Body of pancreas (tissue), 4 donors: ENCODE data around the gene LAMTOR4. TPM values are rescaled to one million over a fixed set of nuclear protein-coding genes. Genes with fewer than 3 reads are reported as not detected.

Source experiments
- ATAC-seq: fragments of 150-250 bp; one replicate; pipeline ENCODE4 v1.9.1; 2016
- DNase-seq, 4 donors: peaks; one replicate each; pipeline ENCODE4 v3.0.0-alpha.2; 2019
- H3K27ac ChIP-seq, 4 donors: fragments of 200-600 bp; sonication (generic); 1 replicate in 3 of 4; 2 replicates in 1 of 4; pipeline versions ENCODE4 v1.5.1 to v1.6.1; 2016 to 2019; ENCODE audit warnings: mild to moderate bottlenecking in 1 of 4, mixed read lengths in 1 of 4, moderate library complexity in 1 of 4
- H3K27me3 ChIP-seq, 2 donors: fragments of 200-600 bp; sonication (generic); one replicate each; pipeline ENCODE4 v1.6.0; 2016; ENCODE audit warnings: mild to moderate bottlenecking in 1 of 2
- H3K36me3 ChIP-seq, 2 donors: fragments of 200-600 bp; sonication (generic); replicated peaks in 1 of 2; 2 replicates each; pipeline ENCODE4 v1.5.1; 2016; ENCODE audit warnings: low read depth in 2 of 2; ENCODE audit not compliant: insufficient read depth in 1 of 2
- H3K4me1 ChIP-seq: fragments of 200-600 bp; sonication (generic); one replicate; pipeline ENCODE4 v1.6.0; 2016
- H3K4me3 ChIP-seq, 2 donors: fragments of 200-600 bp; sonication (generic); 1 replicate in 1 of 2; 2 replicates in 1 of 2; pipeline ENCODE4 v1.5.1; 2016 to 2019
- H3K9me3 ChIP-seq, 3 donors: fragments of 200-600 bp; sonication (generic); 1 replicate in 2 of 3; 2 replicates in 1 of 3; pipeline ENCODE4 v1.5.1; 2016
- CTCF ChIP-seq, 7 experiments: fragments of 450-650 bp in 4 of 7; fragments of 200-600 bp in 3 of 7; sonication (generic) in 3 of 7; IDR thresholded peaks; one replicate each; pipeline ENCODE4 v1.5.1; 2016 to 2019; ENCODE audit warnings: antibody characterized with exemption in 7 of 7
- POLR2A ChIP-seq, 3 donors: fragments of 450-650 bp; IDR thresholded peaks; one replicate each; pipeline ENCODE4 v1.6.1; 2016; ENCODE audit warnings: antibody characterized with exemption in 3 of 3, mild to moderate bottlenecking in 2 of 3
- WGBS, 2 donors: methylation state at CpG; one replicate each; pipeline ENCODE4 v1.1.5; 2017; 5-methylcytosine and 5-hydroxymethylcytosine counted together
- intact Hi-C: fragments of 100-400 bp; cut with DNase I; formaldehyde crosslinking; loops from one replicate; pipeline ENCODE4 v1.15.1; 2023
- total RNA-seq, 2 donors: library from RNA; depleted of rRNA; stranded (reverse); fragments of >200 nt; gene quantifications; one replicate each; pipeline ENCODE4 v1.1.0, GENCODE V29; 2016

LAMTOR4 gene
- total RNA-seq, 2 donors from 2014 or later, result 86.1 to 119 TPM

DNA sequence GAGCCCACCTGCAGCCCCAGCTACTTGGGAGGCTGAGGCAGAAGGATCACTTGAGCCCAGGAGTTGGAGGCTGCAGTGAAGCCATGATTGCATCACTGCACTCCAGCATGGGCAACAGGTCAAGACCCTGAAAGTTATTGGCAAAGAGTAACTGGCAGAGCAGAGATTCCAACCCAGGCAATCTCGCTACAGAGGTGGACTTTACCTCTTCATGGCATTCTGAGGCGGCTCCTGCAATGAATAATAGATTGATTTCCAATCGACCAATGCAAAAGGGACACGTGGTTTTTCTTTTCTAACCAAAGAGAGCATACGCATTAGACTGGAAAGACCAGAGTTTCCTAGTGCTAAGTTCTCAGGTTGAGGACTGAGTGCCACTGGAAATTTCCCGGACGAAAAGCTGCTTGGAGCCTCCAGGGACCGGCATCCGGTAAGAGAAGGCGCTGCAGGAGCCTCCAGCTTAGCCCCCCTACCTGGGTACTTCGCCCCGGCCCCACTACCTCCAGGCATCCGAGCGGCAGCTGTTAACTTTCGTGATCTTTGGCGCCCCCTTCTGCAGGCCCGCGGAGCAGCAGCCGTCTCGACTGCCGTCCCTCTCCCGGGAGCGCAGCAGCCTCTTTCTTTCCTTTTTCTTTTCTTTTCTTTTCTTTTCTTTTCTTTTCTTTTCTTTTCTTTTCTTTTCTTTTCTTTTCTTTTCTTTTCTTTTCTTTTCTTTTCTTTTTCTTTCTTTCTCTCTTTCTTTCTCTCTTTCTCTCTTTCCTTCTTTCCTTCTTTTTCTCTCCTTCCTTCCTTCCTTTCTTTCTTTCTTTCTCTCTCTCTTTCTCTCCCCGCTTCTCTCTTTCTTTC lies 17.9 kb upstream of the LAMTOR4 start:
- peak; percentile 57 for ATAC-seq
- 3 to 5% methylated on average over 24 of the region's 24 CpGs for WGBS, 2 donors
- peak overlapping the region in 3 of 4 donors; percentile 56 to 87 (median 84) for H3K27ac ChIP-seq

GRCh38 chr7:100132126-100132525 lies 16.6 kb upstream of the LAMTOR4 start:
- H3K27ac ChIP-seq, result no peak overlapping the region
- H3K36me3 ChIP-seq, result no peaks in the 10 kb centered on the region
- peaks cover 36% of the 10 kb centered on the region for H3K4me1 ChIP-seq
- intact Hi-C loops, result loop anchor here (10.0 kb wide), 2 partner anchors 83 to 203 kb away; partner anchors contain the start of gene PVRIG
- TF ChIP-seq CTCF (IDR thresholded peaks at IDR 0.05) (no peak), POLR2A (IDR thresholded peaks at IDR 0.05) (no peak)
- 52 to 60% methylated on average over 3 to 7 of the region's 7 CpGs for WGBS, 2 donors
- ATAC-seq, result no peak
- no peak overlapping the region for H3K4me3 ChIP-seq
- no peaks in the 10 kb centered on the region for H3K27me3 ChIP-seq
- H3K9me3 ChIP-seq, result no peaks in the 10 kb centered on the region
- no peak for DNase-seq

More for the DNA sequence above, 17.9 kb upstream of the LAMTOR4 start:
- intact Hi-C loops, result loop anchor here (10.0 kb wide), 2 partner anchors 84 to 204 kb away; partner anchors contain the start of gene PVRIG
- H3K27me3 ChIP-seq, result no peaks in the 10 kb centered on the region
- TF ChIP-seq CTCF (IDR thresholded peaks at IDR 0.05) (peak; percentile 78 to 98 (median 85)), POLR2A (IDR thresholded peaks at IDR 0.05) (peak in 2 of 3 donors; percentile 30 to 56)
- H3K9me3 ChIP-seq, result no peaks in the 10 kb centered on the region
- H3K4me1 ChIP-seq, result peaks cover 42% of the 10 kb centered on the region
- no peaks in the 10 kb centered on the region for H3K36me3 ChIP-seq
- peak; percentile 84 to 92 (median 88) for DNase-seq
- no peak overlapping the region for H3K4me3 ChIP-seq

DNA sequence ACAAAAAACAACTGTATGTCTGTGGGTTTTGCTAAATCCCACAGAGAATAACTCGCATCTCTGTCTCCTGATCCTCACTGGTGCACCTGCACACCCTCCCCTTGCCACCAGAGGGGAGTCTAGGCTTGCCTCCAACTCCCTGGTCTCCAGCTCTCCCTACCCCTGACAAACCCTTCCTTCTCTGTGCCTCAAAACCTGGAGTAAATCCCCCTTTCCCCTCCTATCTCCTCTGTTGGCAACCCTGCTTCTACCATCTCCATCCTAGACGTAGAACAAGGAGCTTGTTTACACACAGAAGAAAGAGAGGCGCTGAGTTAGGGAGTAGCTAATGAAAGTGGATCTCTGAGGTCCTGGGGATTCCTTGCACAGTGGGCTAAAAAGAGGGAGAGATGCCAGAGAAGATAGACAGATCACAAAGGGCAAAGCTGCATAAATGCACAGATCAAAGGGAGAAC lies 16.0 kb upstream of the LAMTOR4 start:
- peak; percentile 73 for ATAC-seq
- intact Hi-C loops, result loop anchor here (10.0 kb wide), 2 partner anchors 82 to 202 kb away; partner anchors contain the start of gene PVRIG
- H3K4me1 ChIP-seq, result peaks cover 34% of the 10 kb centered on the region
- WGBS, 2 donors, result 20 to 22% methylated on average over 3 of the region's 3 CpGs
- DNase-seq, result peak; percentile 68 to 78 (median 72)
- no peaks in the 10 kb centered on the region for H3K36me3 ChIP-seq
- TF ChIP-seq CTCF (IDR thresholded peaks at IDR 0.05) (peak; percentile 71 to 98 (median 80)), POLR2A (IDR thresholded peaks at IDR 0.05) (no peak)
- H3K9me3 ChIP-seq, result no peaks in the 10 kb centered on the region
- no peaks in the 10 kb centered on the region for H3K27me3 ChIP-seq
- no peak overlapping the region for H3K4me3 ChIP-seq
- no peak overlapping the region for H3K27ac ChIP-seq

DNA sequence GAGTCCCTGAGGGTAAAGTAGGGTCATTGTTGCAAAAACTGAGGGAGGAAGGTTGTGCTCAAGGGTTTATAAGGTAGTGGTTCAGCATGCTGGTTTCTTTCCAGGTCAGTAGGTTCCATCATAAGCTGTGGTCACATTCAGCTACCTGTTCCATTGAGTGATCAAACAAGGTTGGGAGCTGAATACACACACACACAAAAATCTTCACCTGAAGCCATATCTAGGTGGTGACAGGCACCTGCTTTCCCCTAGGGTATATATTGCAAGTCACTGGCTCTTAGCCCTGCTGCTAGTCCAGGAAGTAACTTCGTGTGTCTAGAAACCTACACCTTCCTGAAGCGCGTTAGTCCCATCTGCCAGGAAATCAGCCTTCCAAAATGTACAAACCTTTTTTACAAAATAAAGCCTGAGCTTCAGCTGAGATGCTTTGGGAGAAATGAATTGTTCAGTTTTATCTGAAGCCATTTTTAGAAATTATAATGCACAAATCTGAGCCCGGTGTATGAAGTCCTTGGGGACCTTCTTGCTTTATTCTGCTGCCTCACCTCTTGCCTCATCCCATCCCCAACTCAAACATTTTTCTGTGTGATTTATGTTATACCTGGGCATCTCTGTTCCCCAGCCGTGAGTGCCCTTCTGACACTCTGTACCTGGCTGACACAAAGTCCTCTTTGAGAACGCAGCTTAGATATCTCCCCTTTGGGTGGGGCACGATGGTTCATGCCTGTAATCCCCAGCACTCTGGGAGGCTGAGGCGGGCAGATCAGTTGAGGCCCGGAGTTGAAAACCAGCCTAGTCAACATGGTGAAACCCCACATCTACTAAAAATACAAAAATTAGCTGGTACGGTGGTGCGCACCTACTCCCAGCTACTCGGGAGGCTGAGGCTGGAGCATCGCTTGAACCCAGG lies 10.6 kb upstream of the LAMTOR4 start:
- Histone ChIP-seq H3K9me3 (no peaks in the 10 kb centered on the region), H3K27ac (no peak overlapping the region), H3K27me3 (no peaks in the 10 kb centered on the region), H3K4me1 (peaks cover 5% of the 10 kb centered on the region), H3K36me3 (no peaks in the 10 kb centered on the region), H3K4me3 (no peak overlapping the region)
- no peak for TF ChIP-seq CTCF (IDR thresholded peaks at IDR 0.05)
- TF ChIP-seq POLR2A (IDR thresholded peaks at IDR 0.05), result no peak
- DNase-seq (no peak), ATAC-seq (no peak)
- intact Hi-C loops, result loop anchor here (10.0 kb wide), 2 partner anchors 77 to 197 kb away; partner anchors contain the start of gene PVRIG
- WGBS, 2 donors, result 78 to 86% methylated on average over 12 to 13 of the region's 13 CpGs
